Stromal cell of bone marrow (primary cell): ENCODE data around the gene MEN1.
"Not testable (repeated sequence)": the region's sequence is repeated elsewhere in the genome, so short reads cannot be mapped to it uniquely, and the experiment has no call there.

Experiments used
- DNase-seq: peaks from one replicate; pipeline ENCODE4 v3.0.0-alpha.2; 2012; ENCODE audit warnings: low read depth

The MEN1 gene

GRCh38 chr11:64832467-64833197 lies 22.3 kb upstream of the MEN1 start:
- no peak for DNase-seq

DNA sequence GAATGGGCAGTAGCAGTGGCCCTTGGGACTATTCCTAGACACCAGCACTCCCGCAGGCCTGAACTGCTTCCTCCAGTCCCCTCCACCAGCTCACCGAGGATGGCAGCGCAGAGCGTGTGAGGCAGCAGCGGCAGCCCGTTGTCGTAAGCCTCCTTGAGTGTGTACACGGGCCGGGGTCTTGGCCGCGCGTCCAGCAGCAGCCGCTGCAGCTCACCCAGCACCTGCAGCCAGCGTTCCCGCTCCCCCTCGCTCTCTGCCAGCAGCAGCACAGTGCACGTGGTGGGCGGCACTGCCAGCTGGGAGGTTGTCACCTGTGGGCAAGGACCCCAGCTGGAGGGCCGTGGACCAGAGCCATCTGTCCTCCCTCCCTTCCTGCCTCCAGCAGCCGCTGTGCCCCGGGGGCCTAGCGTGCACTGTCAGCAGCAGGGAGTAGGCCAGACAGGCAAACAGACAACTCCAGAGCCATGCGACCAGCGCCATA lies 21.1 kb upstream of the MEN1 start:
- DNase-seq: no peak

GRCh38 chr11:64829536-64830251 lies 19.3 kb upstream of the MEN1 start:
- DNase-seq: no peak

DNA sequence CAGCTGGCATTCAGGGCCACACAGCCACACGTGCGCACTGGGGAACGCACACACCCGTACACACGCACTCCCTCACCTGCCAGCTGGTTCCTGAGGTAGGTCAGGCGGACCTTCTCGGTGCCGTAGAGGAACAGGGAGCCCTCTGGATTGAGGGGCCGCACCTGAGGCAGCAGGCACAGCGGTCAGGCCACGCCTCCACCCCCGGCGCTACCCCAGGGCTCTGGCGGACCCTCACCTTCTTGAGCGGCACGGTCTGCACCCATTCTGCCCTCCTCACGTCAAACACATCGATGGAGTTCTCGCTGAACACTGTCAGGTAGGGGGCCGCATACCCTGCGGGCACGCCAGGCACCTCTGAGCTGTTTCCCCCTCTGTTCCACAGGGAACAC lies 17.1 kb upstream of the MEN1 start:
- DNase-seq: no peak

- no peak for DNase-seq
These were observed 16.5 kb upstream of the MEN1 start for GRCh38 chr11:64826578-64827450.

DNA sequence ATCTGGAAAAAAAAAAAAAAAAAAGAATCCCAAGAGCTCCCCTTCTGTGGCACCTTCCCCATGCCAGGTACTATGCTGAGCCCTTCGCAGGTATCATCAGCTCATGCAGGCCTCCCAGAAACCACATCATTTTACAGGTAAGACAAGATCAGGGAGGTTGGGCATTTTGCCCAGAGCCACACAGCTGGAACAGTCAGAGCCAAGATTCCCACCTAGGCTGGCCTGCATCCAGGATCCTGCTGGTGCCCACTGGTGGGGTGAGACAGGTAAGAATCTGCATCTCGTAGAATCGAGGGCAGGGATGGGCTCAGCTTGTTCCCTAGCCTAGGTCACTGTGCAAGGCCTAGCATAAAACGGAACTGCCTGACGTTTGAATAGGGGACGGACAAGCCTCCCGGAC lies 15.7 kb upstream of the MEN1 start:
- DNase-seq: no peak

GRCh38 chr11:64823568-64824119 lies 13.3 kb upstream of the MEN1 start:
- no peak for DNase-seq

DNA sequence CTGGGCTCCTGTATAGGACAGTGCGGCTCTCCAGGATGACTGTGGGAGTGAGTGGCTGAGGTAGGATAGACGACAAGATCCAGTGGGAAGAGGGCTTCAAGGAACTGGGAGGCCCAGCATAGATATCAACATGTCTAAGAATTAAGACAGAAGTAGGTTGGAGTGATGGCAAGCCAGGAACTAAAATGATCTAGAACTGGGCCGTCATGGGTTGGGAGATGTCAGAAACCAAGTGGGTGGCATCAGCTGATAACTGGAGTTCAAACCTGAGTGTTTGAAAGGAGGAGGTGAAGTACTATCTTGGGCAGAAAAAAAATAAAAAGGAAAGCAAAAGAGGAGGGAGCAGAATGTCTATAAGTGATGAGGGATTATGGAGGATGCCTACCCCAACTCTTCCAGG lies 7.1 kb upstream of the MEN1 start:
- DNase-seq: no peak

DNA sequence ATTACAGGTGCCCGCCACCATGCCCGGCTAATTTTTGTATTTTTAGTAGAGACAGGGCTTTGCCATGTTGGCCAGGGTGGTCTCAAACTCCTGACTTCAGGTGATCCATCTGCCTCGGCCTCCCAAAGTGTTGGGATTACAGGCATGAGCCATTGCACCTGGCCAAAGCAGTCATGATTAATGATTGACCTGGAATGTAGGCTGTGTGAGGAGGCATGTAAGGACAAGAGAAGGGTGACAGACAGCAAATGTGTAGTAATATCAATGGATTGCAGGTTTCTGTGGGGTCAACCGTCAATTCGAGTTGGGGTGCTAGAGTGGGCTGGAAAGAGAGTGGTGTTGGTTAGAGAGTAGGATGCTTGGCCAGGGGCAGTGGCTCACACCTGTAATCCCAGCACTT lies 5.1 kb upstream of the MEN1 start:
- not testable (repeated sequence) for DNase-seq

DNA sequence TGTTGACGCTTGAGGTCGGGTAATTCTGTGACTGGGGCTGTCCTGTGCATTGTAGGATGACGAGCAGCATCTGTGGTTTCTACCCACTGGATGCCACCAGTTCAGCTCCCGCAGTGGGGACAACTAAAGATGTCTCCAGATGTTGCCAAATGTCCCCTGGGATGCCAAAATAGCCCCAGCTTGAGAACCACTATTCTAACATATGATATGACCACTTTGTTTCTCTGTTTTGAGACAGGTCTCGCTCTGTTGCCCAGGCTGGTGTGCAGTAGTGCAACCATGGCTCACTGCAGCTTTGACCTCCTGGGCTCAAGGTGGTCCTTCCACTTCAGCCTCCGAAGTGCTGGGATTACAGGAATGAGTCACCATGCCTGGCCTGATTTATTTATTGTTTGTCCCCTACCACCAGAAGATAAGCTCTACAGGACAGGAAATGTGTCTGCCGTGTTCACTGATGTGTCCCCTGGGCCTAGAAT lies 4.4 kb upstream of the MEN1 start:
- DNase-seq: no peak

DNA sequence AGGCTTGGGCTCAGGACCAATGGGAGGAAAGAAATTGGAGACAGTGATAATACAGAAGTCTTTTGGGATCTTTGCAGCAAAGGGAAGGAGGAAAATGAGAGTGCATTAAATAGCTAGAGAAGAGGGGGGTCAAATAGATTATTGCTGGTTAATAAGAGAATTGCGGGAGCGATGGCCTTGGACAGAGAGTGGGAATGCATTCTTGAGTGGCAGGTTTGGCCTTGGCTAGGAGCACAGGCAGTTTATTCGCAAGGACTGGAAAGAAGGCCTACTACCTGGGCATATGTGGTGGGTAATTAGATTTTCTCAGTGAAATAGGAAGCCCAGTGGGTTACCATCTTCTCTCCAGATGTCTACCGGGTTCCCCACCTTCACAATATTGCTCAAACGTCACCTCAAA lies 3.5 kb upstream of the MEN1 start:
- DNase-seq: no peak

- no peak for DNase-seq
These were observed 531 bp upstream of the MEN1 start for GRCh38 chr11:64810891-64811272.

- DNase-seq: no peak
These were observed 540 bp downstream of the MEN1 start for GRCh38 chr11:64809781-64810241.

DNA sequence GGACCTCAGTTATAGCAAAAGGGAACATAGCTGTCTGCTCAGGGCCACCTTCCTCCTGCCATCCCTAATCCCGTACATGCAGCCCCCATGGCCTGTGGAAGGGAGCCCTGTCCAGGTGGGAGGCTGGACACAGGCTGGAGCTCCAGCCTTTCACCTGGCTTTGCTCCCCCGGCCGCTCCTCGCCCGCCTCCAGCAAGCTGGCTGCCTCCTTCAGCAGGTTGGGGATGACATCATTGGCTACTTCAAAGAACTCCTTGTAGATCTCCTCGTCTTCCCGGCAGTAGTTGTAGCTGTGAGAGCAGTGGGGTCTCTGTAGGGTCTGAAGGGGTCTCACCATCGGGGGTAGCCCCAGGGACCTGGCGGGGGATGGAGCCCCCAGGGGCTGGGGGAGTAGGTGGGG lies 4.9 kb downstream of the MEN1 start:
- no peak for DNase-seq

DNA sequence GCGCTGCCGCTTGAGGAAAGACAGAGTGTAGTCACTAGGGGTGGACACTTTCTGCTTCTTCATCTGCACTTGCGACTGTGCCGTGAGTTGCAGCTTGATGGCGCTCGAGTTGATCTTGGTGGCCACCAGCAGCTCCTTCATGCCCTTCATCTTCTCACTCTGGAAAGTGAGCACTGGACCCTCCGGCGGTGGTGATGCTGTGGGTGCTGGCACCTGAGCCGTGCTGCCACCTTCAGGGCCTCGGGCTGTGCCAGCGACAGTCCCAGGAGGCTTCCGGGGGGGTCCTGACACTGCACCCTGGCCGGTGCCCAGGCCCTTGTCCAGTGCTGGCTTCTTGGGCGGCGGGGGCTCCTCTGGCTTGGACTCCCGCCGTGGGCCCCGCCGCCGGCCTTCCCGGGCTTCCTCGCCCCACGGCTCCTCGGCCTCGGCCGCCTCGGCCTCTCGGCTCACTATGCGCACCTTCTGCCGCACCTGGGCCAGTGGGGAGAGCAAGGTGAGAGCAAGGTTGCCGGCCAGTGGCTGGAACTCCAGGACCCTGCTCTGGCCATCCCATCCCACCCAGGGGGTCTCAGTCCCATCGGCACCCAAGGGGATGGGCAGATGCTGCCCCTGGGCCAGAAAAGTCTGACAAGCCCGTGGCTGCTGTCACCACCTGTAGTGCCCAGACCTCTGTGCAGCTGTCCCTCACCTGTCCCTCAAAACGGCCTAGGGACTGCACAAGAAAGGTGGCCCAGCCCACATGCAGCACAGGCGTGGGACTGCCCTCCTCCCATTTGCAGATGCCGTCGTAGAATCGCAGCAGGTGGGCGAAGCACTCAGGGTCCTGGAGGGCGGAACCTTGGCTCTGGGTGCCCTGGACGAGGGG lies 5.8 kb downstream of the MEN1 start:
- DNase-seq: no peak

- DNase-seq: no peak
These were observed 6.5 kb downstream of the MEN1 start for GRCh38 chr11:64803846-64804345.

- peak; percentile 73 for DNase-seq
These were observed 7.0 kb downstream of the MEN1 start, which contains the start of gene MAP4K2 for GRCh38 chr11:64803158-64803845. MAP4K2 (minus strand) TSS chr11:64803214; CDS start chr11:64803149, 65 bp downstream.

- no peak for DNase-seq
These were observed 7.8 kb downstream of the MEN1 start for GRCh38 chr11:64802370-64803157.
